Measurements from ENCODE around the gene ALG13.

ALG13 gene

GRCh38 chrX:111645607-111646006 is 35.4 kb upstream of the ALG13 start:
- H3K4me1 ChIP-seq (ENCODE audit: low read length), result no peaks in the 10 kb centered on the region
- no peak overlapping the region for H3K9ac ChIP-seq (ENCODE audit: low read length)
- H3K27ac ChIP-seq (ENCODE audit: low read length), result no peak overlapping the region
- DNase-seq, result no peak
- no peaks in the 10 kb centered on the region for H3K36me3 ChIP-seq (replicated peaks; ENCODE audit: insufficient read depth, low read length)
- no peaks in the 10 kb centered on the region for H4K20me1 ChIP-seq (ENCODE audit: insufficient read depth, low read length)
- H3K9me2 ChIP-seq (replicated peaks; ENCODE audit: insufficient read depth, low read length), result no peaks in the 10 kb centered on the region
- no peaks in the 10 kb centered on the region for H3K9me3 ChIP-seq (replicated peaks; ENCODE audit: insufficient read depth, low read length)
- no peak for TF ChIP-seq CTCF (IDR thresholded peaks at IDR 0.05; ENCODE audit: low read length)
- no peak for TF ChIP-seq EZH2 (optimal IDR thresholded peaks at IDR 0.05; ENCODE audit: low read depth, low read length)
- TF ChIP-seq EZH2phosphoT487 (IDR thresholded peaks at IDR 0.05; ENCODE audit: low read length), result no peak
- H3K27me3 ChIP-seq (replicated peaks; ENCODE audit: insufficient read depth, low read length), result no peaks in the 10 kb centered on the region
- H2AFZ ChIP-seq (ENCODE audit: low read length), result no peak overlapping the region
- no peaks in the 10 kb centered on the region for H3K79me2 ChIP-seq (ENCODE audit: low read length)
- H3K4me3 ChIP-seq (ENCODE audit: low read length), result no peak overlapping the region
- no peak overlapping the region for H3K4me2 ChIP-seq (ENCODE audit: low read depth, low read length)
- H3F3A ChIP-seq (ENCODE audit: insufficient read depth, low read length), result no peaks in the 10 kb centered on the region

DNA sequence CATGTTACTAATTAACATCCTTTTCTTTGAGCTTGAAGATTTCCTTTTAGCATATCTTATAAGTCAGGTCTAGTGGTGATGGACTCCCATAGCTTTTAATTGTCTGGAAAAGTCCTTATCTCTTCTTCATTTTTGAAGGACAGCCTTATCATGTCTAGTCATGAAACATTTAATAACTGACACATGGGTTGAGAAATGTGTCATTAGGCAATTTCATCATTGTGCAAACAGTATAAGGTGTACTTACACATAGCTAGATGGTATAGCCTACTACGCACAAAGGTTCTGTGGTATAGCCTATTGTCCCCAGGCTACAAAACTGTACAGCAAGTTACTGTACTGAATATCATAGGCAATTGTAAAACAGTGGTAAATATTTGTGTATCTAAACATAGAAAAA is 34.5 kb upstream of the ALG13 start:
- H3K4me3 ChIP-seq (ENCODE audit: low read length), result no peak overlapping the region
- no peak overlapping the region for H2AFZ ChIP-seq (ENCODE audit: low read length)
- no peak overlapping the region for H3K4me2 ChIP-seq (ENCODE audit: low read depth, low read length)
- no peaks in the 10 kb centered on the region for H3K79me2 ChIP-seq (ENCODE audit: low read length)
- no peaks in the 10 kb centered on the region for H4K20me1 ChIP-seq (ENCODE audit: insufficient read depth, low read length)
- H3K9ac ChIP-seq (ENCODE audit: low read length), result no peak overlapping the region
- no peak for DNase-seq
- no peaks in the 10 kb centered on the region for H3K36me3 ChIP-seq (replicated peaks; ENCODE audit: insufficient read depth, low read length)
- no peak overlapping the region for H3K27ac ChIP-seq (ENCODE audit: low read length)
- H3F3A ChIP-seq (ENCODE audit: insufficient read depth, low read length), result no peaks in the 10 kb centered on the region
- H3K4me1 ChIP-seq (ENCODE audit: low read length), result no peaks in the 10 kb centered on the region
- no peaks in the 10 kb centered on the region for H3K9me3 ChIP-seq (replicated peaks; ENCODE audit: insufficient read depth, low read length)
- TF ChIP-seq CTCF (IDR thresholded peaks at IDR 0.05; ENCODE audit: low read length), result no peak
- TF ChIP-seq EZH2phosphoT487 (IDR thresholded peaks at IDR 0.05; ENCODE audit: low read length), result no peak
- TF ChIP-seq EZH2 (optimal IDR thresholded peaks at IDR 0.05; ENCODE audit: low read depth, low read length), result no peak
- H3K27me3 ChIP-seq (replicated peaks; ENCODE audit: insufficient read depth, low read length), result no peaks in the 10 kb centered on the region
- H3K9me2 ChIP-seq (replicated peaks; ENCODE audit: insufficient read depth, low read length), result no peaks in the 10 kb centered on the region

DNA sequence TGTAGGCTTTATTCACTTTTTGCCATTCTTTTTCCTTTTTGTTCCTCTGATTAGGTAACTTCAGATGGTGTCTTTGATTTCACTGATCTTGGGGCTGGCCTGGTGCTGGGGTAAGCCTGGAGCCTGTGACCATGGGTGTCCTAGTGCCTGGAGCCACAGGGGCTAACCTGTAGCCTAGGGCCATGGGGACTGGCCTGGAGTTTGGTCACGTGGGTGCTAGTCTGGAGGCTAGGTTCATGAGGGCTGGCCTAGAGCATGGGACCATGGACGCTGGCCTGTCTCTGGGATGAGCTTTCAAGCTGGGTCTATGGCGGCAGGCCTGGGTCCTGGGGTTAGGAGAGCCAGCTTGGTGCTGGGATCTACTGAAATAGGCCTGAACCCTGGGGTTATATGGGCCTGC is 32.2 kb upstream of the ALG13 start:
- DNase-seq, result no peak
- H3K79me2 ChIP-seq (ENCODE audit: low read length), result no peaks in the 10 kb centered on the region
- no peaks in the 10 kb centered on the region for H3K9me2 ChIP-seq (replicated peaks; ENCODE audit: insufficient read depth, low read length)
- H3K4me3 ChIP-seq (ENCODE audit: low read length), result no peak overlapping the region
- no peaks in the 10 kb centered on the region for H3K27me3 ChIP-seq (replicated peaks; ENCODE audit: insufficient read depth, low read length)
- no peak overlapping the region for H3K4me2 ChIP-seq (ENCODE audit: low read depth, low read length)
- H2AFZ ChIP-seq (ENCODE audit: low read length), result no peak overlapping the region
- H4K20me1 ChIP-seq (ENCODE audit: insufficient read depth, low read length), result no peaks in the 10 kb centered on the region
- TF ChIP-seq EZH2phosphoT487 (IDR thresholded peaks at IDR 0.05; ENCODE audit: low read length) (no peak), CTCF (IDR thresholded peaks at IDR 0.05; ENCODE audit: low read length) (no peak), EZH2 (optimal IDR thresholded peaks at IDR 0.05; ENCODE audit: low read depth, low read length) (no peak)
- H3K4me1 ChIP-seq (ENCODE audit: low read length), result no peaks in the 10 kb centered on the region
- no peak overlapping the region for H3K9ac ChIP-seq (ENCODE audit: low read length)
- H3K9me3 ChIP-seq (replicated peaks; ENCODE audit: insufficient read depth, low read length), result no peaks in the 10 kb centered on the region
- no peak overlapping the region for H3K27ac ChIP-seq (ENCODE audit: low read length)
- H3K36me3 ChIP-seq (replicated peaks; ENCODE audit: insufficient read depth, low read length), result no peaks in the 10 kb centered on the region
- no peaks in the 10 kb centered on the region for H3F3A ChIP-seq (ENCODE audit: insufficient read depth, low read length)
